GM12878 (cell line): ENCODE data around the gene MAEL. TPM values are rescaled to one million over a fixed set of nuclear protein-coding genes. Genes with fewer than 3 reads are reported as not detected.
A peak's percentile ranks its signal among the peaks of the same experiment; 100 is the strongest.

Source experiments
- ATAC-seq: fragments of 200-7000 bp; cut with Tn5 transposase; 3 replicates; pipeline ENCODE4 v1.9.1; 2020; ENCODE audit warnings: mild to moderate bottlenecking, moderate library complexity
- BruUV-seq: library from RNA; stranded (reverse); fragments of 400-500 nt; replicated peaks from 2 replicates; lab custom pipeline; 2021; lab: Mats Ljungman, UMichigan
- CTCF ChIA-PET: fragments of 300-600 bp; sonication (Branson Sonifier 250); formaldehyde crosslinking; extraction: SDS; loops from one replicate; lab custom pipeline; 2021; ENCODE audit warnings: inconsistent platforms; lab: Yijun Ruan, JAX
- POLR2A ChIA-PET: fragments of 350-600 bp; formaldehyde crosslinking; extraction: SDS; loops from one replicate; lab custom pipeline; 2021; ENCODE audit warnings: inconsistent platforms; lab: Charles Lee
- RAD21 ChIA-PET: fragments of 300-600 bp; sonication (Branson Sonifier 250); formaldehyde crosslinking; loops from one replicate; lab custom pipeline; 2023; ENCODE audit warnings: antibody characterized with exemption; ENCODE audit not compliant: unreplicated experiment; lab: Charles Lee
- SMC1A ChIA-PET: fragments of 300-600 bp; sonication (Branson Sonifier 250); formaldehyde crosslinking; loops from one replicate; lab custom pipeline; 2023; ENCODE audit not compliant: unreplicated experiment, uncharacterized antibody; lab: Charles Lee
- DNase-seq: peaks from one replicate; pipeline ENCODE4 v3.0.0-alpha.2; 2011; ENCODE audit warnings: low read depth, low spot score
- FAIRE-seq: peaks from 3 replicates; lab custom pipeline; 2011; peaks lifted over from hg19 to GRCh38; lab: Jason Lieb, UNC
- H2AFZ ChIP-seq: 2 replicates; pipeline ENCODE4 v1.6.0; 2011; ENCODE audit warnings: low read depth, low read length, control low read depth; ENCODE audit not compliant: control insufficient read depth
- H3K27ac ChIP-seq: 2 replicates; pipeline ENCODE4 v1.5.1; 2011; ENCODE audit warnings: control low read depth; ENCODE audit not compliant: control insufficient read depth, insufficient read depth
- H3K27me3 ChIP-seq, 2 experiments: replicated peaks in 1 of 2; 2 replicates each; pipeline versions ENCODE4 v1.6.0 to v1.6.1; 2011; ENCODE audit warnings: low read length in 1 of 2; ENCODE audit not compliant: control insufficient read depth in 2 of 2, insufficient read depth in 2 of 2
- H3K36me3 ChIP-seq, 2 experiments: 2 replicates each; pipeline ENCODE4 v1.5.1; 2011; ENCODE audit warnings: low read length in 1 of 2; ENCODE audit not compliant: control insufficient read depth in 2 of 2, insufficient read depth in 2 of 2
- H3K4me1 ChIP-seq: 2 replicates; pipeline ENCODE4 v1.6.1; 2011; ENCODE audit warnings: mild to moderate bottlenecking, low read length, moderate library complexity, mixed read lengths; ENCODE audit not compliant: control insufficient read depth, insufficient read depth
- H3K4me2 ChIP-seq: 2 replicates; pipeline ENCODE4 v1.6.0; 2011; ENCODE audit warnings: control low read depth; ENCODE audit not compliant: control insufficient read depth, insufficient read depth
- H3K4me3 ChIP-seq: fragments of 200-600 bp; sonication (generic); 2 replicates; pipeline ENCODE4 v1.5.1; 2016
- H3K79me2 ChIP-seq: 2 replicates; pipeline ENCODE4 v1.6.0; 2011; ENCODE audit warnings: low read length; ENCODE audit not compliant: control insufficient read depth, insufficient read depth
- H3K9ac ChIP-seq: 2 replicates; pipeline ENCODE4 v1.8.0; 2011; ENCODE audit warnings: low read length, control low read depth, mixed read lengths; ENCODE audit not compliant: control insufficient read depth, insufficient read depth
- H3K9me3 ChIP-seq: replicated peaks from 3 replicates; pipeline ENCODE4 v1.5.1; 2011; ENCODE audit warnings: mild to moderate bottlenecking, low read length; ENCODE audit not compliant: control insufficient read depth, insufficient read depth
- H4K20me1 ChIP-seq: 2 replicates; pipeline ENCODE4 v1.6.0; 2011; ENCODE audit not compliant: control insufficient read depth, insufficient read depth
- NBN ChIP-seq: fragments of 450-650 bp; IDR thresholded peaks from 2 replicates; pipeline ENCODE4 v1.6.1; 2016
- POLR2AphosphoS2 ChIP-seq: IDR thresholded peaks from 2 replicates; pipeline ENCODE4 v1.6.1; 2011; ENCODE audit warnings: low read depth, mild to moderate bottlenecking, low read length, improper control_type of control experiment, moderate library complexity
- SIX5 ChIP-seq: IDR thresholded peaks from 2 replicates; pipeline ENCODE4 v1.6.1; 2011; ENCODE audit warnings: mild to moderate bottlenecking, low read depth, low read length, moderate library complexity; ENCODE audit not compliant: severe bottlenecking
- WGBS: methylation state at CpG from one replicate; pipeline ENCODE4 v1.1.6; 2016; ENCODE audit warnings: low lambda C conversion rate; ENCODE audit not compliant: insufficient replicate concordance, insufficient coverage; ENCODE audit errors: missing lambda C conversion rate; 5-methylcytosine and 5-hydroxymethylcytosine counted together
- in situ Hi-C: fragments of 300-500 bp; cut with MboI; formaldehyde crosslinking; loops from 9 replicates; pipeline ENCODE4 v1.14.3; 2018; ENCODE audit warnings: mixed read lengths
- intact Hi-C: fragments of 100-400 bp; cut with micrococcal nuclease; formaldehyde crosslinking; loops from one replicate; pipeline ENCODE4 v1.14.2; 2022; ENCODE audit not compliant: unreplicated experiment
- polyA plus RNA-seq, 11 experiments: library from polyadenylated mRNA; depleted of rRNA in 4 of 11; unstranded in 6 of 11; stranded (reverse) in 5 of 11; fragments of >200 nt; fragmentation: Nextera tagmentation in 4 of 11; fragmentation: Illumina TruSeq in 1 of 11; extraction: Ambion mirVana in 4 of 11; extraction: Trizol in 1 of 11; gene quantifications; 1 replicate in 1 of 11; 2 replicates in 10 of 11; pipeline versions ENCODE4 v1.2.1 to v1.2.3, GENCODE V29; 2011 to 2016; ENCODE audit warnings: inconsistent platforms in 2 of 11, missing spikeins in 2 of 11, low read depth in 1 of 11
- total RNA-seq, 4 experiments: library from RNA; depleted of rRNA in 3 of 4; stranded (reverse); fragments of >200 nt in 3 of 4; fragmentation: Illumina TruSeq in 1 of 4; extraction: Trizol in 1 of 4; gene quantifications; 2 replicates each; pipeline versions ENCODE4 v1.2.1 to v1.2.3, GENCODE V29; 2013 to 2021
- TF ChIP-seq, protein P1 (sequence below), 3 experiments: IDR thresholded peaks in 2 of 3; conservative IDR thresholded peaks in 1 of 3; 2 replicates each; pipeline ENCODE4 v1.5.1; 2011; ENCODE audit warnings: low read depth in 3 of 3, low read length in 3 of 3, mild to moderate bottlenecking in 3 of 3, control low read depth in 2 of 3, moderate library complexity in 2 of 3, inconsistent platforms in 1 of 3, mixed read lengths in 1 of 3; ENCODE audit not compliant: control insufficient read depth in 2 of 3, insufficient read depth in 1 of 3; ENCODE audit errors: extremely low read depth in 1 of 3
- TF ChIP-seq, protein P2 (sequence below): fragments of 450-650 bp; IDR thresholded peaks from 2 replicates; pipeline ENCODE4 v1.6.1; 2017; ENCODE audit warnings: mild to moderate bottlenecking

The MAEL gene
- total and polyA plus RNA-seq, 10 of the 15 experiments (the other 5 are each of a cell fraction or from before 2014, with no cell fraction given), result 0.10 to 0.43 (median 0.24) TPM; not detected in 2

DNA sequence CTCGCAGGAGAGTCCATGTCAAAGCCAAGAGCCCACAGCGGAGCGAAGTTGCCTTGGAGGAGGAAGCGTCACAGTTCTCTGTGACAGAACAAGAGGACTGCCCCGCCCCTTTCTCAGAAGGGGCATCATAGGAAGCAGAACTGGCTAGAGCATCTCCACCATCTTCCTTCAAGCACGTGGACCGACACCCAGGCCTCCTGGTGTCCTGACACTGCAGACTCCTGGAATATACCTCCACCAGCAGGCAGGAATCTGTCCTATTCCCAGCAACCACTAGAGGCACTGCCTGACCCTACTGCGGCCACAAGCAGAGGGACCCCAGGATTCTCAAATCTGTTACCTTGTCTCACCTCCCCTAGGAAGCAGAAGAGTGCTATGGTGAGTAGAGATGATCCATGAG is 63.3 kb downstream of the MAEL start:
- ChIA-PET POLR2A (no interaction called here), CTCF (interaction anchor here (18.3 kb wide), 1 partner anchor 141 kb away, joined by 734 read pairs; no protein-coding TSS in a partner anchor), RAD21 (interaction anchor here (5.7 kb wide), 1 partner anchor 142 kb away, joined by 21 read pairs; no protein-coding TSS in a partner anchor), SMC1A (interaction anchor here (2.2 kb wide), 1 partner anchor 142 kb away, joined by 7 read pairs; no protein-coding TSS in a partner anchor)
- Histone ChIP-seq H3K27ac (no peak overlapping the region), H3K27me3 (no peaks in the 10 kb centered on the region), H3K4me1 (no peaks in the 10 kb centered on the region), H3K9me3 (no peaks in the 10 kb centered on the region), H3K4me3 (no peak overlapping the region), H2AFZ (no peak overlapping the region), H3K79me2 (no peaks in the 10 kb centered on the region), H3K9ac (no peak overlapping the region), H4K20me1 (no peaks in the 10 kb centered on the region), H3K36me3 (no peaks in the 10 kb centered on the region), H3K4me2 (no peak overlapping the region)
- 78% methylated on average over 8 of the region's 8 CpGs for WGBS
- ATAC-seq (peak; percentile 38; the same call in 2 of the 3 replicates), DNase-seq (no peak), FAIRE-seq (no peak)
- in situ Hi-C loops (no loop called here), intact Hi-C loops (no loop called here)
- TF ChIP-seq NBN (no peak), SIX5 (no peak)
- TF ChIP-seq, protein P1, sequence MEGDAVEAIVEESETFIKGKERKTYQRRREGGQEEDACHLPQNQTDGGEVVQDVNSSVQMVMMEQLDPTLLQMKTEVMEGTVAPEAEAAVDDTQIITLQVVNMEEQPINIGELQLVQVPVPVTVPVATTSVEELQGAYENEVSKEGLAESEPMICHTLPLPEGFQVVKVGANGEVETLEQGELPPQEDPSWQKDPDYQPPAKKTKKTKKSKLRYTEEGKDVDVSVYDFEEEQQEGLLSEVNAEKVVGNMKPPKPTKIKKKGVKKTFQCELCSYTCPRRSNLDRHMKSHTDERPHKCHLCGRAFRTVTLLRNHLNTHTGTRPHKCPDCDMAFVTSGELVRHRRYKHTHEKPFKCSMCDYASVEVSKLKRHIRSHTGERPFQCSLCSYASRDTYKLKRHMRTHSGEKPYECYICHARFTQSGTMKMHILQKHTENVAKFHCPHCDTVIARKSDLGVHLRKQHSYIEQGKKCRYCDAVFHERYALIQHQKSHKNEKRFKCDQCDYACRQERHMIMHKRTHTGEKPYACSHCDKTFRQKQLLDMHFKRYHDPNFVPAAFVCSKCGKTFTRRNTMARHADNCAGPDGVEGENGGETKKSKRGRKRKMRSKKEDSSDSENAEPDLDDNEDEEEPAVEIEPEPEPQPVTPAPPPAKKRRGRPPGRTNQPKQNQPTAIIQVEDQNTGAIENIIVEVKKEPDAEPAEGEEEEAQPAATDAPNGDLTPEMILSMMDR (IDR thresholded peaks at IDR 0.05 in 2 of 3, conservative IDR thresholded peaks at IDR 0.05 in 1 of 3; ENCODE audit: control insufficient read depth in 2 of 3, extremely low read depth in 1 of 3, insufficient read depth in 1 of 3, low read depth in 3 of 3, low read length in 3 of 3), result peak in 2 of 3 experiments; percentile 26 to 45; a peak in 2 of 6 replicates
- no TSS peak for BruUV-seq

DNA sequence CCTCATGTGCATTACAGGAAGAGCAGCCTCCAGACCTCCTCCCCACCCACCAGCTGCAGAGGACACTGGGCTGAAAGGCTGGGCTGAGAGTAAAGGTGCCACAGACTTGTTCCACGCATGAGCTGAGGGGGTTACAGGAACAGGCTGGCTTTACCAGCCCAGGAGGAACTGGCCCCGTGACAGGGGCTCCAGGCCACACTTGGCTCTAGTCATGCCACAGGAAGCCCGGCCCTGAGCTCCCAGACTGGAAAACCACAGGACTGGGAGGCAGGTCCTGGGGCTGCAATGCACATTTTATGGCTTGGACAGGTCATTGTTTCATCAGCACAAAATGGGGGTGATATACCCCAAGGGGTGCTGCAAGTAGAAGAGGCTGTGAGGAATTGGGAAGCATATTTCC is 65.5 kb downstream of the MAEL start:
- Histone ChIP-seq H4K20me1 (no peaks in the 10 kb centered on the region), H2AFZ (no peak overlapping the region), H3K9ac (no peak overlapping the region), H3K36me3 (no peaks in the 10 kb centered on the region), H3K4me2 (no peak overlapping the region), H3K27ac (no peak overlapping the region), H3K4me3 (no peak overlapping the region), H3K9me3 (no peaks in the 10 kb centered on the region), H3K4me1 (0 out of 2 replicates have a peak, but pooled peaks cover 3% of the 10 kb centered on the region), H3K79me2 (no peaks in the 10 kb centered on the region), H3K27me3 (no peaks in the 10 kb centered on the region)
- DNase-seq, result no peak
- in situ Hi-C loops, result no loop called here
- CTCF ChIA-PET, result interaction anchor here (1.1 to 18.3 kb wide), 2 partner anchors 11 to 143 kb away, joined by 3 to 734 read pairs; no protein-coding TSS in a partner anchor
- 8% methylated on average over 3 of the region's 3 CpGs for WGBS
- FAIRE-seq, result no peak
- ATAC-seq, result no peak
- POLR2A ChIA-PET, result no interaction called here
- BruUV-seq, result no TSS peak
- RAD21 ChIA-PET, result interaction anchor here (5.7 kb wide), 1 partner anchor 144 kb away, joined by 21 read pairs; no protein-coding TSS in a partner anchor
- SMC1A ChIA-PET, result interaction anchor here (10.4 kb wide), 1 partner anchor 145 kb away, joined by 384 read pairs; no protein-coding TSS in a partner anchor
- intact Hi-C loops, result no loop called here
- TF ChIP-seq POLR2AphosphoS2, result no peak
- TF ChIP-seq, protein P2, sequence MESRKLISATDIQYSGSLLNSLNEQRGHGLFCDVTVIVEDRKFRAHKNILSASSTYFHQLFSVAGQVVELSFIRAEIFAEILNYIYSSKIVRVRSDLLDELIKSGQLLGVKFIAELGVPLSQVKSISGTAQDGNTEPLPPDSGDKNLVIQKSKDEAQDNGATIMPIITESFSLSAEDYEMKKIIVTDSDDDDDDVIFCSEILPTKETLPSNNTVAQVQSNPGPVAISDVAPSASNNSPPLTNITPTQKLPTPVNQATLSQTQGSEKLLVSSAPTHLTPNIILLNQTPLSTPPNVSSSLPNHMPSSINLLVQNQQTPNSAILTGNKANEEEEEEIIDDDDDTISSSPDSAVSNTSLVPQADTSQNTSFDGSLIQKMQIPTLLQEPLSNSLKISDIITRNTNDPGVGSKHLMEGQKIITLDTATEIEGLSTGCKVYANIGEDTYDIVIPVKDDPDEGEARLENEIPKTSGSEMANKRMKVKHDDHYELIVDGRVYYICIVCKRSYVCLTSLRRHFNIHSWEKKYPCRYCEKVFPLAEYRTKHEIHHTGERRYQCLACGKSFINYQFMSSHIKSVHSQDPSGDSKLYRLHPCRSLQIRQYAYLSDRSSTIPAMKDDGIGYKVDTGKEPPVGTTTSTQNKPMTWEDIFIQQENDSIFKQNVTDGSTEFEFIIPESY, result no peak
